ENCODE results near the gene HK2.

Gene HK2

DNA sequence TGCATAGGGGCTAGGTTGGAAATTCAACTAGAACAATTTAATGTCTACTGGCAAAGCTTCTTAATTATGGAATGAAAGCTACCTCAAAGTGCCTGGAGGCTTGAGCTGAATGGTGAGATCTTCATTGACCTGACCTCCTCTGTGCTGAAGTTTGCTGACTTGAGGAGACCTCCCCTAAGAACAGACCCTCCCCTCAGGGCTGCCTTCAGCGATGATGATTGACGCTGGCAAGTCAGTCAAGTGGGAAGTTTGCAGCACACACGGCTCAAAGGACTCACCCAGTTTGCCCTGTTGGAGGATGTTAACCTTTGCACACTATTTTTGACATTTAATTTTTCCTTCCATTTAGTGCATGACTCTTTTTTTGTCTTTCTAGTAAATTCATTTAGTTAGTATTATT lies 107.4 kb downstream of the HK2 start:
- no peak for DNase-seq

DNA sequence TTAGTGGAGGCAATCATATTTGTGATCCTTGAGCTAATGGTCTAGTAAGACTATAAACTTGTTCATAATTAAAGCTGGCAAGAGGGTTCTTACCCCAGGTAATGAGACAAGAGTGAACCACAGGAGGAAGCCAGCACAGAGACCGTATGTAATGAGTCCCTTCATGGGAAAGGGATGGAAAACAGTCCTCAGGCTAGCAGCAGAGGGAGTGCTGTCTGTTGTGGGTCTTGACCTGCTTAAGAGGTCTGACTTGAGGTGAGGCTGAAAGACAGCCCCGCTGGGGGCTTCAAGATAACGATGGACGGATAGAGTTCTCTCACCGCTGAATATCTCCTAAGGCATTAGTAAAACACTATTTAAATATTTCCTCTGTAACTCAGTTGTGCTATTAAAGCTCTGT lies 108.3 kb downstream of the HK2 start:
- no peak for DNase-seq

Data from Kasumi-1 (cell line).